ENCODE measurements around the gene UHRF2.
"Not testable (repeated sequence)": the region's sequence is repeated elsewhere in the genome, so short reads cannot be mapped to it uniquely, and the experiment has no call there.

Gene UHRF2

GRCh38 chr9:6489099-6489498 lies 76.1 kb downstream of the UHRF2 start:
- DNase-seq, result no peak

GRCh38 chr9:6490863-6491262 lies 77.9 kb downstream of the UHRF2 start:
- DNase-seq, result no peak

GRCh38 chr9:6495466-6495865 lies 82.5 kb downstream of the UHRF2 start:
- no peak for DNase-seq

- DNase-seq, result no peak
Observed at GRCh38 chr9:6498982-6499381, 86.0 kb downstream of the UHRF2 start.

- no peak for DNase-seq
Observed at GRCh38 chr9:6501526-6502210, 88.7 kb downstream of the UHRF2 start.

GRCh38 chr9:6502399-6502798 lies 89.4 kb downstream of the UHRF2 start:
- DNase-seq, result no peak

- no peak for DNase-seq
Observed at GRCh38 chr9:6506571-6506970, 93.6 kb downstream of the UHRF2 start.

- DNase-seq, result no peak
Observed at GRCh38 chr9:6512085-6512657, 99.2 kb downstream of the UHRF2 start.

GRCh38 chr9:6522263-6522662 lies 109.3 kb downstream of the UHRF2 start:
- no peak for DNase-seq

- no peak for DNase-seq
Observed at GRCh38 chr9:6525326-6526045, 112.5 kb downstream of the UHRF2 start.

- DNase-seq, result no peak
Observed at GRCh38 chr9:6535594-6535993, 122.6 kb downstream of the UHRF2 start.

GRCh38 chr9:6538666-6539071 lies 125.7 kb downstream of the UHRF2 start:
- peak; percentile 28 for DNase-seq

- DNase-seq, result not testable (repeated sequence)
Observed at GRCh38 chr9:6542617-6543016, 129.6 kb downstream of the UHRF2 start.

GRCh38 chr9:6543204-6543603 lies 130.2 kb downstream of the UHRF2 start:
- no peak for DNase-seq

GRCh38 chr9:6545017-6545691 lies 132.2 kb downstream of the UHRF2 start:
- no peak for DNase-seq

- DNase-seq, result no peak
Observed at GRCh38 chr9:6549106-6549800, 136.3 kb downstream of the UHRF2 start.

GRCh38 chr9:6551136-6551535 lies 138.1 kb downstream of the UHRF2 start:
- no peak for DNase-seq

GRCh38 chr9:6552033-6552432 lies 139.0 kb downstream of the UHRF2 start:
- DNase-seq, result no peak

- DNase-seq, result no peak
Observed at GRCh38 chr9:6552498-6553121, 139.6 kb downstream of the UHRF2 start.

GRCh38 chr9:6553866-6554265 lies 140.9 kb downstream of the UHRF2 start:
- no peak for DNase-seq

Measured in NCI-H226 (cell line).